ENCODE measurements around the gene TMEM42. TPM values are rescaled to one million over a fixed set of nuclear protein-coding genes. Genes with fewer than 3 reads are reported as not detected.

Gene TMEM42
- total and polyA plus RNA-seq, 2 experiments from 2014 or later, result 14.7 to 22.2 TPM

DNA sequence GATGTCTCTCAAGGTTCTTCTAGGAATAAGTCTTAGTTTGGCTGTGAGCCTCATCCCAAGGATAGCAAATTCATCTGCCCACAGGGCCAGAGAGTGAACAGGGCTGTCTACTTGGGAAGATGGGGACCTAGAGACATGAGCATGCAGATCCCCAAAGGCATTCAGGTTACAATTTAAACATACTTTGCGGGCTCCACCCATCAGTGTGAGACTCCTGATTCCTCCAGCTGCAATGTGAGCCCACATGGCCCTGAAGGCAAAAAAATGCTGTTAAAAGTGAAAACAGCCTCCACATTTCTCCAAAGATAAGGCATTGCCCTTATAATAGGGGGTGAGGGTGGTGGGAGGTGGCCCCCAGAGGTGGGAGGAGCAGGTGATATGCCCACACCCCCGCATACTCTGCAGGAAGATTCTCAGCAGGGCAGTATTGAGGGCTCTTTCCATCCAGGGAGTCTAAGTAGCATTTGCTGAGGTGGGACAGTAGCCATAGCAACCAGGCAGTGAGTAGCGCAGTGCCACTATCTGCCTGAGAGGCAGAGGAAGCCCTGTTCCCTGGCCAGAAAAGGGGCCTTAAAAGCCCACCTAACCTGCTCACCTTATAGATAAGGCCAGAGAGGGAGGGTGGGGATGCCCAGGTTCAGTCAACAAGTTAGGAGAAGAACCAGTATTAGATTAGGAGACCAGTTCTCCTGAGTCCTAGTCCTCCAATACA lies 43.9 kb downstream of the TMEM42 start:
- no peak for DNase-seq (ENCODE audit: low spot score)
- no peak overlapping the region for H3K4me2 ChIP-seq
- no peaks in the 10 kb centered on the region for H3K9me2 ChIP-seq (replicated peaks; ENCODE audit: insufficient read depth)
- H3K79me2 ChIP-seq, result no peaks in the 10 kb centered on the region
- no peak overlapping the region for H3K4me3 ChIP-seq
- no peaks in the 10 kb centered on the region for H3K4me1 ChIP-seq (ENCODE audit: insufficient read depth)
- no peaks in the 10 kb centered on the region for H4K20me1 ChIP-seq (ENCODE audit: insufficient read depth, poor library complexity, severe bottlenecking)
- TF ChIP-seq, protein P1, sequence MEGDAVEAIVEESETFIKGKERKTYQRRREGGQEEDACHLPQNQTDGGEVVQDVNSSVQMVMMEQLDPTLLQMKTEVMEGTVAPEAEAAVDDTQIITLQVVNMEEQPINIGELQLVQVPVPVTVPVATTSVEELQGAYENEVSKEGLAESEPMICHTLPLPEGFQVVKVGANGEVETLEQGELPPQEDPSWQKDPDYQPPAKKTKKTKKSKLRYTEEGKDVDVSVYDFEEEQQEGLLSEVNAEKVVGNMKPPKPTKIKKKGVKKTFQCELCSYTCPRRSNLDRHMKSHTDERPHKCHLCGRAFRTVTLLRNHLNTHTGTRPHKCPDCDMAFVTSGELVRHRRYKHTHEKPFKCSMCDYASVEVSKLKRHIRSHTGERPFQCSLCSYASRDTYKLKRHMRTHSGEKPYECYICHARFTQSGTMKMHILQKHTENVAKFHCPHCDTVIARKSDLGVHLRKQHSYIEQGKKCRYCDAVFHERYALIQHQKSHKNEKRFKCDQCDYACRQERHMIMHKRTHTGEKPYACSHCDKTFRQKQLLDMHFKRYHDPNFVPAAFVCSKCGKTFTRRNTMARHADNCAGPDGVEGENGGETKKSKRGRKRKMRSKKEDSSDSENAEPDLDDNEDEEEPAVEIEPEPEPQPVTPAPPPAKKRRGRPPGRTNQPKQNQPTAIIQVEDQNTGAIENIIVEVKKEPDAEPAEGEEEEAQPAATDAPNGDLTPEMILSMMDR (IDR thresholded peaks at IDR 0.05; ENCODE audit: poor library complexity), result no peak
- TF ChIP-seq EZH2 (IDR thresholded peaks at IDR 0.05; ENCODE audit: borderline replicate concordance) (no peak), EZH2phosphoT487 (IDR thresholded peaks at IDR 0.05; ENCODE audit: low read depth, severe bottlenecking, unreplicated experiment) (no peak)
- H3K36me3 ChIP-seq (replicated peaks; ENCODE audit: insufficient read depth, low read depth), result no peaks in the 10 kb centered on the region
- no peaks in the 10 kb centered on the region for H3K9me3 ChIP-seq (ENCODE audit: low read depth)
- no peak overlapping the region for H2AFZ ChIP-seq
- WGBS (ENCODE audit: low lambda C conversion rate, missing lambda C conversion rate), result 88% methylated on average over 3 of the region's 3 CpGs
- no peaks in the 10 kb centered on the region for H3K27me3 ChIP-seq
- no peak overlapping the region for H3K27ac ChIP-seq

DNA sequence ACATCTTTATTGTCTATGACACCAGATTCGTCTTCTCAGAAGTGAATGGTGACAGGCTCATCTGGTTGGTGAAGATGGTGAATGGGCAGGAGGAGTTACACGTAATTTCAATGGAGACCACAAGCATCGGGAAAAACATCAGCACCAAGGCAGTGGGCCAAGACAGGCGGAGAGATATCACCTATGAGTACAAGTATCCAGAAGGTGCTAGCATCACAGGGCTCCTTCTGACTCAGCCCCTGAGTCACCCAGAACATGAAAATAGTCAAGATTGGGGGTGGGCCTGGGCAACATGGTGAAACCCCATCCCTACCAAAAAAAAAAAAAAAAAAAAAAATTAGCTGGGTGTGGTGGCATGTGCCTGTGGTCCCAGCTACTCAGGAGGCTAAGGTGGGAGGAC lies 45.3 kb downstream of the TMEM42 start:
- no peaks in the 10 kb centered on the region for H4K20me1 ChIP-seq (ENCODE audit: insufficient read depth, poor library complexity, severe bottlenecking)
- no peaks in the 10 kb centered on the region for H3K36me3 ChIP-seq (replicated peaks; ENCODE audit: insufficient read depth, low read depth)
- no peak overlapping the region for H3K4me2 ChIP-seq
- H3K79me2 ChIP-seq, result no peaks in the 10 kb centered on the region
- H3K4me3 ChIP-seq, result no peak overlapping the region
- no peak for DNase-seq (ENCODE audit: low spot score)
- no peaks in the 10 kb centered on the region for H3K27me3 ChIP-seq
- no peaks in the 10 kb centered on the region for H3K9me2 ChIP-seq (replicated peaks; ENCODE audit: insufficient read depth)
- TF ChIP-seq, protein P1 (IDR thresholded peaks at IDR 0.05; ENCODE audit: poor library complexity), result no peak
- TF ChIP-seq EZH2 (IDR thresholded peaks at IDR 0.05; ENCODE audit: borderline replicate concordance), result no peak
- no peak for TF ChIP-seq EZH2phosphoT487 (IDR thresholded peaks at IDR 0.05; ENCODE audit: low read depth, severe bottlenecking, unreplicated experiment)
- 84% methylated on average over 4 of the region's 4 CpGs for WGBS (ENCODE audit: low lambda C conversion rate, missing lambda C conversion rate)
- no peak overlapping the region for H3K27ac ChIP-seq
- no peaks in the 10 kb centered on the region for H3K9me3 ChIP-seq (ENCODE audit: low read depth)
- H3K4me1 ChIP-seq (ENCODE audit: insufficient read depth), result no peaks in the 10 kb centered on the region
- H2AFZ ChIP-seq, result no peak overlapping the region

DNA sequence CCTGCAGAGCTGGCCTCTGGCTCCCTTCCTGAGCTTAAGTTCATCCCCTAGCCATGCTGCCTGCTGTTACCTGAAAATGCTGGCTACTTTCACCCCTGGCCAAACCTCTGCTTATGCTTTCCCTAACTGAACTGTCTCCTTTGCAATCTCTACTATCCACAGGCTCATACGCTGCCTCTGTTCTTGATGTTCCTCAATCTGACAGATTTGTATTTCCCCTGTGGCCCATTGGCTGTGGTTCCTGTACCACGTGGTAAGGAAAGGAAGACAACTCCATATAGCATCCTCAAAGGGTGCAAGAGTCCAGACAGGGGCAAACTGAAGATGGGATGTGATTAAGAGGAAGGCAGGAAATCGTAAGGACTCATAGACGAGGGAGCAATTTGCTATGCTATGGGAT lies 45.9 kb downstream of the TMEM42 start:
- no peak for DNase-seq (ENCODE audit: low spot score)
- no peak overlapping the region for H3K27ac ChIP-seq
- H4K20me1 ChIP-seq (ENCODE audit: insufficient read depth, poor library complexity, severe bottlenecking), result no peaks in the 10 kb centered on the region
- no peaks in the 10 kb centered on the region for H3K79me2 ChIP-seq
- H3K36me3 ChIP-seq (replicated peaks; ENCODE audit: insufficient read depth, low read depth), result no peaks in the 10 kb centered on the region
- H3K27me3 ChIP-seq, result no peaks in the 10 kb centered on the region
- 74% methylated on average over 4 of the region's 4 CpGs for WGBS (ENCODE audit: low lambda C conversion rate, missing lambda C conversion rate)
- TF ChIP-seq, protein P1 (IDR thresholded peaks at IDR 0.05; ENCODE audit: poor library complexity), result no peak
- H3K9me2 ChIP-seq (replicated peaks; ENCODE audit: insufficient read depth), result no peaks in the 10 kb centered on the region
- H3K4me2 ChIP-seq, result no peak overlapping the region
- no peaks in the 10 kb centered on the region for H3K4me1 ChIP-seq (ENCODE audit: insufficient read depth)
- no peak overlapping the region for H3K4me3 ChIP-seq
- H3K9me3 ChIP-seq (ENCODE audit: low read depth), result no peaks in the 10 kb centered on the region
- no peak overlapping the region for H2AFZ ChIP-seq

Data from hepatocyte (in vitro differentiated cells).